HG03045 (cell line): Measurements from ENCODE around the gene DSCAM.
"Not testable (repeated sequence)": the region's sequence is repeated elsewhere in the genome, so short reads cannot be mapped to it uniquely, and the experiment has no call there.

Source experiments
- ATAC-seq: cut with Tn5 transposase; IDR thresholded peaks from one replicate; pipeline ENCODE4 v1.9.1; 2021; ENCODE audit warnings: mild to moderate bottlenecking, moderate library complexity; ENCODE audit not compliant: unreplicated experiment

The DSCAM gene

DNA sequence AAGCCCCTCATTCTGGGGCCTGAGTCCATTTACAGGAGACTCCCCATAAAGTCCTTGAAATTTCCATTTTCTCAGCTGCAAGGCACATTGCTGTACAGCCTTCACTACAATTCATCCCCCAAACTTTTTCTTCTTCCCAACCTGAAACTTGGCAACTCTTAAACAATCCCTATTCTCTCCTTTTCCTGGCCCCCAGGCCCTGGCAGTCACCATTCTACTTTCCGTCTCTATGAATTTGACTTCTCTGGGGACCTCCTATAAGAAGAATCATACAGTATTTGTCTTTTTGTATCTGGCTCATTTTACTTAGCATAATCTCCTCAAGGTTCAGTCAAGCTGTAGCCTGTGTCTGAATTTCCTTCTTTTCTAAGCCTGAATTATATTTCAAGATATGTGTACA lies 646.8 kb downstream of the DSCAM start:
- ATAC-seq, result no peak

DNA sequence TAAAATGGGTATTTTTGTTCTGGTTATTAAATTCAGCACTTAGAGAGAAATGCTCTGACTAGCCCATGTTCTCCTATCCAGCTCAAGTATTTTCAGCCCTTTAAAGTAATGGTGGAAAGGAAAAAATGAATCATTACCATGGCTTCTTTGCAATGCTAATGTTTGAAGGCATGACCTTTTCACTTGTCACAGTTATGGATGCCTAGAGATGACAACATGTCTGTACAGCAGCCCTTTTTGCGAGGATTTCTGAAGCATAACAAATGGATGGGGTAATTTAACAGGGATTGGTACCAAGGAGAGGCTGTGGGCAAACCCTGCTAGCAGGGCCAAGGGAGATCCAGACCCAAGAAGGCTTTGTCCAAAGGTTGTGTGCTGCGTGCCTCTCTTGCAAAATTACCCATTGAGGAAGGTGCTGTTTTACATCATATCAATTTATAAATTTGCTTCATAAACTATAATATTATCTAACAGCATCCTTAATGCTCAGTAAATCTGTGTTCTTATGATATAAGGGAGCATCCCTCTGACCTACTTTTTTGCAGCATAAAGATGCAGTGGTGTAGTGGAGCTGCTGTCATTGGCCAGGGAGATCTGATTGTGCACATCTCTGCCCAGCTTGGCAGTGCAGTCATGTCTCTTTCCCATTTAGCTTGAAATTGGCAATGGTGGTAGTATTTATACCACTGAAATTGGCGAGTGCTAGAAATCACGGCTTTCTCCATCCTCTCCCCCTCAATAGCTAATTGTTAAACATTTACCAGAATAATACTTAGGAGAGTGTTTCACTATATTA lies 652.6 kb downstream of the DSCAM start:
- no peak for ATAC-seq

DNA sequence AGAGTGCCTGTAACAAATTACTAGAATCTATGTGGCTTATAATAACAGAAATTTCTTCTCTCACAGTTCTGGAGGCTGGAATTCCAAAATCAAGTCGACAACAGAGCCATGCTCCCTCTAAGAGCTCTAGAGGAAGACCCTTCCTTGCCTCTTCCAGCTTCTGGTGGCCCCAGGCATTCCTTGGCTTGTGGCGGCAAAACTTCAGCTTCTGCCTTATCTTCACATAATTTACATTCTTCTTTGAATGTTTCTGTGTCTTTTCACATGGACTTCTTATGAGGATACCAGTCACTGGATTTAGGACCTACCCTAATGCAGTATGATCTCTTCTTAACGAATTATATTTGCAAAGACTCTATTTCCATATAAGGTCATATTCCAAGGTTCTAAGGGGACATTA lies 655.3 kb downstream of the DSCAM start:
- no peak for ATAC-seq

DNA sequence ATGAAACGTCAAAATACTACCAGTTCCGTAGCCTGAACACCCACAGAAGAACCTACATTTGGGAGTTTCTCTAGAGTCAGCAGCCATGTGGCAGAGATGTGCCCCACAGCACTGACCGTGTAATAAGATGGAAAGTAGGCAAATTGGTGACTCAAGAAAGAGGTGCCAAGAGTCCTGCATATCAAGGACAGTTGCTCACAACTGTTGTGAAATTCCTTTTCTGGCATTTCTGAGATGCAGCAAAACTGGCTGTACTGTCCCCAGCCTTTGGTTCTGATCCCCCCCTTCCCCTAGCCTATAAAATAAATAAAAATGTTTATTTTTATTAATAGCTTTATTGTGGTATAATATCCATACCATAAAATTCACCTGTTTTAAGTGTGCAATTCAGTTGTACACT lies 655.8 kb downstream of the DSCAM start:
- no peak for ATAC-seq

DNA sequence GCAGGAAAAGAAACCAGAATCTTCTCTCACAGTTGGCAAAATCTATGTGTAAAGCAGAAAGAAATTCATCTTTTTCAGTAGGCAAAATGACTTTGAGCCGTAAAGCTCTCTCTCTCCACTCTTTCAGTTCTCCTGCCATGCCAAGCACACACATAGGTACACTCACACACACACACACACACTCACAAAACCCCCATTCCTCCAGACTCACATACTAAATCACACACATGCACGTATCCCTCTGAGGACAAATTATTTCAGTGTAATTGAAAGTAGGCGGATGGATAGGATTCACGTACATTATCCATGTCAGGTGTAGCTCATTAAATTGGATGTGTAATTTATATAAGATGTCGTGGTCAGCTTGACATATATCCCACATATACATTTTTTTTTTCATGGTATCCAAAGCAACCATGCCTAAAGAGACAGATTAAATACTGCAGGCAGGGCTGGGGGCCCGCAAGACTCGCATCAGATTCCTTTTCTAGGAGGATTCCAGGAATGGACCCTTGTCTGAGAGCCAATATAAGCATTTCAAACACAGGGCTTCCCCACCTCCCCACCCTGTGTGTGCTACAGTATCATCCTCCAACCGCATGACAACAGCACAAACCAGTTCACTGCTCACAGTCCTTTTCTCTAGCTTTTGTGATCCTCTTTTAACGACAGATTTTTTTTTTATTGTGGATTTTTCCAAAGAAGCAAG lies 658.9 kb downstream of the DSCAM start:
- no peak for ATAC-seq

DNA sequence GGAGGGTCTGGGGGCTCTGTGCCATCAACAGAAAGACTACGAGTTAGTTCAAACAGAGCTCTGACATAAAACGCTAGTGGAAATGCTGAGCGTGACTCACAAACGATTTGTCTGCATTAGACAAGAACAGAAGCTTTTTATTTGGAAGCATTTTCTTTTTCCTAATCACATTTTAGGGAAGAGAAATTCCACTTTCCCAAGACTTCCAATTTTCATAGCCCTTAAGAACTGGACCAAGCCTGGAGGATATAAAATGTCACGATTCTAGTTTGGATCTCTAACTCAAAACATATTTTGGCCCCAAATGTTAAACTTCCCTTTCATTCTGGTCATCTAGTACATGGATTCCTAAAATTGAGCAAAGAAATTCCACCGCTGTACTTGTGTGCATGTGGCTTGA lies 659.7 kb downstream of the DSCAM start:
- no peak for ATAC-seq

DNA sequence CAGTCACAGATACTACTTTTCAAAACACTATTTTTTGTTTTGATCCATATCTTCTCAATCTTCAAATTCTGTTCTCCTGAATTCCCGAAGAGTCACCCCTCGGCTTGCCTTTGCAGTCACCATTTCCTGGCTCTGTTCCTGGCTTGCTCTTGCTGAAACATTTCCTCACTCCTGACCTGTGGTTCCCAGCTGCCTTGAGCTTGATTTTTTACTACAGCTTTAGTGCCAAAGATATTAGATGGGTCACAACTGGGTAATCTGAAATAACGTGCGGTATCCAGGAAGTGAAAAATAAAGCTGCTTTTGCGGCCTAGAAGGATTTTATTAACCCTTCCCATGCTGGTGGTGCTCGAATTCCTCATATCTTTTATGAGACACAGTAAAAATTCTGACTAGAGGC lies 660.9 kb downstream of the DSCAM start:
- no peak for ATAC-seq

DNA sequence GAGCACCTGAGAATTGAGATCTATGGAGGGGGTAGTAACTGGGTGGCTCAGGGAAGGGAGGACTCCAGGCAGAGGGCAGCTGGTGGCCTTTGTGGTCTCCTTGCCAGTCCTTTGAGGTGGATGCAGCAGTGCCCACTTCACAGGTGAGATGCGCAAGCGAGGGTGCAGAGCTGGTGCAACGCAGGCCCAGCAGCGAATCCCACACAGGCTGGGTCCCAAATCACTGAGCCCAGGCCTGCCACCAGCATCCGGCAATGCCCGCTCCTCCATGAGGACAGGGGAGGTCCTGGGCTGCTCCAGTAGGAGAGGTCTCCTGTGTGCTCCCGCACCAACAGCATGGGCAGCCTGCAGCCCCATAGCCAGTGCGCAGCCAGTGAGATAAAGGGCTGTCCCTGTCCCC lies 661.8 kb downstream of the DSCAM start:
- no peak for ATAC-seq

DNA sequence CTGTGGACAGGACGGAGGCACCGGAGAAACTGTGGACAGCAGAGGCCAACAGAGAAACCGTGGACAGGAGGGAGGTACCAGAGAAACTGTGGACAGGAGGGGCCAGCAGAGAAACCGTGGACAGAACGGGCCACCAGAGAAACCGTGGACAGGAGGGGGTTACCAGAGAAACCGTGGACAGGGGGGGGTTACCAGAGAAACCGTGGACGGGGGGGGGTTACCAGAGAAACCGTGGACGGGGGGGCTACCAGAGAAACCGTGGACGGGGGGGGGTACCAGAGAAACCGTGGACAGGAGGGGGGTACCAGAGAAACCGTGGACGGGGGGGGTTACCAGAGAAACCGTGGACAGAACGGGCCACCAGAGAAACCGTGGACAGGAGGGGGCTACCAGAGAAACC lies 664.5 kb downstream of the DSCAM start:
- ATAC-seq, result not testable (repeated sequence)

DNA sequence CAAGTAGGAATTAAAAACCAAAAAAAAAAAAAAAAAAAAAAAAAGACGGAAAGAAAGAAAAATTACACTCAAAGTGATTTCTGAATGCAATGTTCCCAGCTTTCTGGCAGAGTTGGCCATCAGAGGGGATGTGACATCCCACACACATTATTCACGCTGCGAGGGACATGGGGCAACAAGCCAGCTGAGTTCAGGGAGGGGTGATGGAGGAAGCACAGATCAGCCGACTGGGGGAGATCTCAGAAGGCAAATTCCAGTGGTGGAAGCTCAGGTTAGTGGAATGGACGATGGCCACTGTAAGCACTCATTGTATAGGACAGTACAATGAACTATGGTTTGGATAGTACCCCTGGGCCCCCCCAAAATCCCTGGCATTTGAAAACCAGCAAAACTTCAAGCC lies 667.8 kb downstream of the DSCAM start:
- ATAC-seq, result no peak

DNA sequence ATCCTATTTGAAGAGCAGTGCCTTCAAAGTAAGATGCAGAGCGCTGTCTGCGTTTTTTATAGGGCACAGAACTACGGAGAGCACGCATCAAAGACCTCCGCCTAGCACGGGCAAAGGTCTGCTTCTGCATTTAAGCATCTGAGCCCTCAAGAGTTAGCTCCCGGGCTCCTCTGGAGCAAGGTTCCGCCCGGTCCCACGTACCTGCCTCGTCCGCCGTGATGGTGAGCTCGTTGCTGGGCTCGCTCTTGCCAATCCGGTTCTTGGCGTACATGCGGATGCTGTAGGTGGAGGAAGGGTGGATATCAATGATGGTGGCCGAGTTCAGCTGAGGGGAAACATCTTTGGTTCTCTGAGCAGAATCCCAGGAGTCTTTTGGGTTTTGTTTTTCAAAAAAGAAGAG lies 668.2 kb downstream of the DSCAM start:
- no peak for ATAC-seq

DNA sequence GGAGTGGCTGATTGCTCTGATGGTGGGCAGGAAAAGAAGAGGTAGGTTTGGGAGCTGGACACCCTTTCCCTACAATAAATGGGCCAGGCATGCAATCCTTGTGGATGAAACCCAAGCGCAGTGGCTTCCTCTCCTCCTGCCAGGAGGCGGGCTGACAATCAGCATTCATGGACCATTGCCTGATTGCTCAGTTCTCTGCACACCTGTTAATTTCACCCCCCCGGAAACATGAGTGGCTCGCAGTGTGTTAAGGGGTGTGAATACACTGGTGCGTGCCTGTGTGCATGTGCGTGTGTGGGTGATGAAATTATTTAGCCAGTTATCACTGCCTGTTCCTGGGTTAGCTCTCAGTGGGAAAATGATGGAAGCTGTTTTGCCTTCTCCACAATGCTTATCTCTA lies 669.0 kb downstream of the DSCAM start:
- ATAC-seq, result no peak

DNA sequence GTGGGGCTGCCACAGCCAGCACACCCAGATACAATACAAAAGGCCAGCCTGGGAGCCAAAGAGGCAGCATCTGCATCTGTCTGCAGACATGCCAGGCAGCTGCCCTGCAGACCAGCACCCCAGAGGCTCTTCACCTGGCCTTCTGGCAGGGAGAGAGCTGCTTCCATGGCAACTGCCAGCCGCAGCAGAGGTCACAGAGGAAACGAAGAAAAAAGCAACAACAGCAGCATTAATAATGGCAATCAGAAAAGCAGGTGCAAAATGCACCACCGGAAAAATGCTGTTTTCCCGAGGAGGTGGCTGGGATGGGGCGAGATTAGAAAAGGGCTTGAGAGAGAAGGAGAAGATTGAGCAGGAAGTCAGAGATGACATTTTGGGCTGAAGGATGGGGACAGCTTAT lies 670.2 kb downstream of the DSCAM start:
- ATAC-seq, result no peak

DNA sequence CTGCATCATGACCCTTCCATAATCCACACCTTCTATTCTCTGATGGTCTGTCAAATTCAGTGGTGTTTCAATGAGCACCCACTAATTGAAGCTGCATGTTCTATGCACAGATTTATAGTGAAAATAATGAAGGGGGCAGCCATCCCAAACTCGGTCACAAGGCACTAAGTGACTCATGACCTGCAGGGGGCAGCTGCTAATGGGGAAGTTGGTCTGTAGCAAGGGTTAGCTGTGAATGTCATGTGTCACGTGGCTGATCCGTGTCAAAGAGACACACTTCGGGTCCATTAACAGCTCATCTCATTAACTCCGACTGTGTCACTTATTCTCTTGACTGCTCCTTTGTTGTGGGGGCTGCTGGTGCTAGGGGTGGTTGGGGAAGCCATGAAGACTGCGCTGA lies 673.1 kb downstream of the DSCAM start:
- no peak for ATAC-seq

DNA sequence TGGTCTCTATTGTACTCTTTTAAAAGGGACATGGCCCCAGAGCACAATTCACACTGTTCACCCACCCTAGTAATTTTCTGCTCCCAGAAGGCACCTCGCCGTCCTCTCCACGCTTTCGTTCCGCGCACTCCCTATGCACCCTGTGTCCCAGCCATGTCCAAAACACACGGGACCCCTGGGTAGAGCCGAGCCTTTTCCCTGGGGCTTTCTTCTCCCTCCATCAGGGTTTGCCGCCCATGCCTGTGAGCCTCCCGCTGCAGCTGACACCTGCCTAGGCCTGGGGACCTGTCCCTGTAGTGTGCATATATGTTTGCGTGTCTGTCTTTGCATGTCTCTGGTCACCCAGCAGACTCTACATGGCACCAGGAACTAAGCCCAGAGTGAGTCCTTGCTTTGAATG lies 677.0 kb downstream of the DSCAM start:
- no peak for ATAC-seq

DNA sequence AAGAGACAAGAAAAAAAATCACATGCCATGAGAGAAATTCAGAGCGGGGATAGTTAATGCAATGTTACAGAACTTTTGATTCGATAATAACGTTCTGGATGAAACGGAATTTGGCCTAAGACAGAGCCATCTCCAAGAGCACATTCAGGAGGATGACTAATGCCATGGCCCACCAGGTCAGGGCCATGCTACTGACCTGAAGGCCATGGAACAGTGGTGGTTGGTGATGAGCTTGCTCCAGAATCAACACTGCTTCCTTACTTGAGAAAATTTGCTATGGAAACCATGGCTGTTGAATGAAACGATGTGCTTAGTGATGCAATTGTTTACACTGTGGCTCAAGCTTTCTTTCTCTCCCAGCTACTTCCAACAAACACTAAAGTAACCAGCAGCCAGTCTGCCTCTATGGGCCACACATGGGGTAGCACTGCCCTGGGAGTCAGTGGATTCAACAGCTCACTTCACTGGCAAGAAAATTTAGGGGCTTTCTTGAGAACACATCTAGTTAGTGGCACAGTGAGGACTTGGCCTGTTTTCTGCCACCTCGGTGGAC lies 680.6 kb downstream of the DSCAM start:
- ATAC-seq, result no peak

DNA sequence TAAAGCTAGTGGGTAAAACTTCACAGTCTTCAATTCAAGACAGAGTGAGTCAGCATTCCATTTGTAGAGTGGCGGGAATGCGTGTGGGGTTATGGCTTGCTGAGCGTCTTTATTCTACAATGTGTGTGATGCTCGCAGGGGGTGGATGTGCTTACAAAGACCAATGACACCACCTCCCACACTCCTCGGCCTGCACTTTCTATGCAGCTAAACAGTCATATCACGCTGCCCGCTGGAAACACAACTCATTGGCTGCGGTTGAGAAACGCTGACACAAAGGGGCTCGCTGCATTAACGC lies 681.2 kb downstream of the DSCAM start:
- no peak for ATAC-seq

DNA sequence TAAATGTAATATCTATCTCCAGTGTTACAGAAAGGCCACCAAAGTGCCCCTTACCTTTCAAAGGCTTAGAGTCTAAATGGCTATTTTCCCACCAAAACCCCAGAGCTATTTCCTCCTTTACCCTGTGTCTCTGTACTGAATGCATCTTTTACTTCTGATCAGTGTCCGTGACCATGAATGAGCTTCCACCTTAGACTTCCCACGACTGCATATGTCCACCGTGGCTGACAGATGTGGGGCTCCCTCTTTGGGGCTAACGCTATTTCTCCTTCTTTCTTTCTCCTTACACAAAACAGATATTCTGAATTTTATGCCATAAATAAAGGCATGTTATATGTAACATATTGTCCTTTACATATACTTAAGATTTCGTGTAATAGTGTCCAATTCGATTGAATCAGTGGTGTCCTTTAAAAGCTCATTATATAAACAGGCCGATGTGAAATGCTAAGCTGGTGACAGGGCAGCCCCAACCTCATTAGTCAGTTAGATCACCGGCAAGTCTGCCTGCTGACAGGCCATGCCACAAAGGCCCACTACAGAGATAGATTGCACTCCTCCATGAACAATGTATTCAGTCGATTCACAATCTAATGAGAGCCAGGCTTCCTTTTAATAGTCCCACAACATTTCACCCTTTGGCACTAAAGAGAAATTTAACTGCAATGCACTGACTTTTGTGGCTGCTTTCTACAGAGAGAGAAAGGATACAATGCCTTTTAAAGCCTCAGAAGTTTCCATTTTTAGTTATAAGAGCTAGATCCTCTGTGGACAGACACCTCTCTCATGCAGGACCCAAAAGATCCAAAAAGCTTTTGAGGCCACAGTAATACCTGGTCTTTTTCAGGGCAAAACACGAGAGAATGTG lies 681.8 kb downstream of the DSCAM start:
- no peak for ATAC-seq

DNA sequence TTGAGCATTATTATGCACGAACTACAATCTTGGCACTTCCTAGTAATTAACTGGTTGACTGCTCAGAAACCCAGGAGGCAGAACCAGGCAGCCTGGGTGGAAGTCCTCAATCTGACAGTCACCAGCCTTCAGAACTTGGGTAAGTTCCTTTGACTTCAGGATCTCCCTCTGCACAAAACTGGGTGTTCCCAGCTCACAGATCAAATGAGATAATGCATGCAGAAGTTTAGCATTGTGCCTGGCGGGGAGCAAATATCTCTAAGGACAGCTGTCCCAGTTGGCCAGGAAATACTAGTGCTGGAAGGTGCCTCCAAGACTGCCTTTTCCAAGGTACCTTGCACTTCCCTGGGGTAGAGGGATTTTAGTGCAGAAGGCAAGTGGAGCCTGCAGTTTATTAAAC lies 684.9 kb downstream of the DSCAM start:
- no peak for ATAC-seq

DNA sequence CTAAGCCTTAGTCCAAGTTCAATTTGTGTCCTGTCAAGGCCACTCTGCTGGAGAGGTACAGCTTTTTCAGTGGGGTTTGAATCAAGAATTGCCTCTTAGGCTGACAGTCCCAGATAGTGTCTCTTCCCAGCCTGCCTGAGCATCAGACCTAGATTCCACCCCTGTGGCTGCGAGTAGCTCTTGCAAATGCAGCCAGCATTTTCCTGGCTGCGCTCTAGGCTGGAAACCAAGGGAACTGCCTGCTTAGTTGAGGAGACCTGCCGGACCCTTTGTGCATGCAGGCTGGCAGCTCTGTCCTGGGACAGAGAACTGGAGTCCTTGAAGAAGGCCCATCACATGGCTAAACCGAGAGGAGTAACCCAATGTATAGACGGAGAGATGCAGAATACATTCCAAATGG lies 686.0 kb downstream of the DSCAM start:
- no peak for ATAC-seq

DNA sequence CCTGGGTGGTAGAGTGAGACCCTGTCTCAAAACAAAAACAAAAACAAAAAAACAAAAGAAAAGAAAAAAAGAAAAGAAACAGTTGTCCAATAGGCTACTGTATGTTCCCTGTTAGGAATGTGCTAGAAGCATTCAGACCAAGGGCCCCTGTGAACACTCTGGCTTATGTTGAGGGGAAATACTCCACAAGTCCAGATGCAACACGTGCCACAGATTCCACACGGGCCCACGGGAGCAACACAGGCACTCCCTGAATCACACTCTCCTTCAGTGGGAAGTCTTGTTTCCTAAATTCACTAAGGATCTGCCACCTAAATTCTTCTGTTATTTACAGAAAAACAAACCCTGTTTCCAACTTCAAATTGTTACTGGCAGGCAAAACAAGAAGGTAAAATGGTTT lies 688.6 kb downstream of the DSCAM start:
- no peak for ATAC-seq

DNA sequence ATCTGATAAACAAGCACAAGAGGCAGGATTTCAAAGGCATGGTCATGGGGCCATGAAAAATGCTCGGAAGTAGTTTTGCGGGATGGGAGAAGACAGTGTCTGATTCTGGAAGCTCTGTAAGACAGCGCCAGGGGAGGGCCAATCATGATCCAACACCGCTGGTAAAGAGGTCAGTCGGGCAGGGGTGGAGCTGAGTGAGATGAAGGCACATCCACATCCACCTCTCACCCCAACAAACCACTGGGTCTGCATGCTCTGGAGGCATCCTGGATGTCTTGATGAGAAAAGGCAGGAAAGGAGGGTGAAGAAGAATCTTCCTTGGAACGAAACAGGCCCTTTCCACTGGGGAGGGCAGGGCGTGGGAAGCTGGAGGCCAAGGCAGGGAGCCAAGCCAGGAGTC lies 691.4 kb downstream of the DSCAM start:
- ATAC-seq, result no peak
